HepG2 (cell line): Measurements from ENCODE around the gene TLE1. TPM values are rescaled to one million over a fixed set of nuclear protein-coding genes. Genes with fewer than 3 reads are reported as not detected.
A peak's percentile ranks its signal among the peaks of the same experiment; 100 is the strongest.

Experiments
- ARID5B ChIP-seq: IDR thresholded peaks from 2 replicates; pipeline ENCODE4 v1.4.0; 2020; ENCODE audit warnings: mild to moderate bottlenecking, missing genetic modification reagents
- FOXA3 ChIP-seq: IDR thresholded peaks from 2 replicates; pipeline ENCODE4 v1.6.1; 2016; ENCODE audit warnings: missing genetic modification reagents, missing compliant biosample characterization
- GATAD1 ChIP-seq: IDR thresholded peaks from 2 replicates; pipeline ENCODE4 v1.6.1; 2016; ENCODE audit warnings: missing genetic modification reagents, missing compliant biosample characterization
- GATAD2A ChIP-seq: IDR thresholded peaks from 2 replicates; pipeline ENCODE4 v1.6.1; 2016
- GTF2F1 ChIP-seq: fragments of 150-350 bp; IDR thresholded peaks from 2 replicates; pipeline ENCODE4 v1.6.1; 2014; ENCODE audit warnings: low read length
- GZF1 ChIP-seq: sonication (generic); formaldehyde crosslinking; IDR thresholded peaks from 2 replicates; pipeline ENCODE4 v1.5.1; 2020; ENCODE audit warnings: mild to moderate bottlenecking, missing genetic modification reagents
- MLX ChIP-seq: IDR thresholded peaks from 2 replicates; pipeline ENCODE4 v1.6.1; 2016
- MXI1 ChIP-seq: IDR thresholded peaks from 3 replicates; pipeline ENCODE4 v1.6.1; 2012; ENCODE audit warnings: low read depth, low read length, inconsistent platforms, borderline replicate concordance
- SIN3B ChIP-seq: fragments of 150-350 bp; IDR thresholded peaks from 2 replicates; pipeline ENCODE4 v1.6.1; 2014; ENCODE audit warnings: low read length
- SOX13 ChIP-seq, 3 experiments: fragments of 450-650 bp in 1 of 3; sonication (generic) in 1 of 3; formaldehyde crosslinking in 1 of 3; IDR thresholded peaks in 2 of 3; conservative IDR thresholded peaks in 1 of 3; 2 replicates each; pipeline versions ENCODE4 v1.5.0 to v1.6.1; 2016 to 2020; ENCODE audit warnings: antibody characterized with exemption in 1 of 3, mild to moderate bottlenecking in 1 of 3, missing compliant biosample characterization in 1 of 3, missing genetic modification reagents in 1 of 3, moderate library complexity in 1 of 3
- SOX6 ChIP-seq, 2 experiments: fragments of 450-650 bp in 1 of 2; sonication (generic) in 1 of 2; formaldehyde crosslinking in 1 of 2; IDR thresholded peaks; 2 replicates each; pipeline versions ENCODE4 v1.4.0 to v1.6.1; 2017 to 2020; ENCODE audit warnings: antibody characterized with exemption in 1 of 2, mild to moderate bottlenecking in 1 of 2, missing genetic modification reagents in 1 of 2
- TFDP1 ChIP-seq: IDR thresholded peaks from 2 replicates; pipeline ENCODE4 v1.6.1; 2016; ENCODE audit warnings: missing compliant biosample characterization, missing genetic modification reagents, borderline replicate concordance
- THAP11 ChIP-seq: IDR thresholded peaks from 2 replicates; pipeline ENCODE4 v1.6.1; 2016; ENCODE audit warnings: missing biosample characterization, missing genetic modification reagents
- ZMYM4 ChIP-seq: sonication (generic); formaldehyde crosslinking; IDR thresholded peaks from 2 replicates; pipeline ENCODE4 v1.8.1; 2023; ENCODE audit warnings: mild to moderate bottlenecking, missing genetic modification reagents
- ZNF609 ChIP-seq: sonication (generic); formaldehyde crosslinking; IDR thresholded peaks from 2 replicates; pipeline ENCODE4 v1.4.0; 2020; ENCODE audit warnings: mild to moderate bottlenecking, missing genetic modification reagents, borderline replicate concordance
- polyA plus RNA-seq, 8 experiments: library from polyadenylated mRNA; depleted of rRNA in 3 of 8; stranded (reverse) in 7 of 8; unstranded in 1 of 8; fragments of >200 nt; fragmentation: Illumina TruSeq in 4 of 8; extraction: Trizol in 4 of 8; gene quantifications; 2 replicates each; pipeline versions ENCODE4 v1.2.1 to v1.2.3, GENCODE V29; 2011 to 2016; ENCODE audit warnings: low read depth in 4 of 8, missing spikeins in 1 of 8, mixed read lengths in 1 of 8; ENCODE audit not compliant: insufficient read depth in 1 of 8
- total RNA-seq, 5 experiments: library from RNA; depleted of rRNA; stranded (reverse); fragments of >200 nt; fragmentation: Illumina TruSeq; extraction: Trizol; gene quantifications; 2 replicates each; pipeline ENCODE4 v1.2.3, GENCODE V29; 2016; ENCODE audit warnings: low read depth in 1 of 5

The TLE1 gene
- total and polyA plus RNA-seq, 2 of the 13 experiments (the other 11 are each of a cell fraction or from before 2014, with no cell fraction given) = 35.9 to 109 TPM

- TF ChIP-seq ARID5B (CRISPR knock-in tag) (0 out of 2 replicates have a peak, but pooled peaks have one; percentile 38), MXI1 (0 out of 3 replicates have a peak, but pooled peaks have one; percentile 18), GZF1 (CRISPR knock-in tag) (no peak), ZMYM4 (peak; percentile 18), SOX6 (IDR thresholded peaks at IDR 0.05) (no peak), SOX6 (CRISPR knock-in tag; IDR thresholded peaks at IDR 0.05) (peak; percentile 54), THAP11 (CRISPR knock-in tag) (0 out of 2 replicates have a peak, but pooled peaks have one; percentile 18), GATAD1 (CRISPR knock-in tag) (no peak), SOX13 (IDR thresholded peaks at IDR 0.05) (no peak), SOX13 (CRISPR knock-in tag; conservative IDR thresholded peaks at IDR 0.05 in 1 of 2, IDR thresholded peaks at IDR 0.05 in 1 of 2) (peak in 1 of 2 experiments; percentile 45; a peak in 1 of 4 replicates), MLX (CRISPR knock-in tag) (peak; percentile 18; the same call in 1 of the 2 replicates), GATAD2A (CRISPR knock-in tag) (peak; percentile 56), FOXA3 (CRISPR knock-in tag) (0 out of 2 replicates have a peak, but pooled peaks have one; percentile 17), TFDP1 (CRISPR knock-in tag) (peak; percentile 41; the same call in 1 of the 2 replicates), GTF2F1 (no peak), ZNF609 (0 out of 2 replicates have a peak, but pooled peaks have one; percentile 22), SIN3B (no peak)
These were observed 7.2 kb downstream of the TLE1 start (continued) for GRCh38 chr9:81682177-81682576.
